Measurements from ENCODE around the gene PDZK1. TPM values are rescaled to one million over a fixed set of nuclear protein-coding genes. Genes with fewer than 3 reads are reported as not detected.

PDZK1 gene
- total and polyA plus RNA-seq, 2 of the 8 experiments (the other 6 are each of a cell fraction or from before 2014, with no cell fraction given): 0.17 TPM; not detected in 1

GRCh38 chr1:145706086-145706664 lies 993 bp downstream of the PDZK1 start:
- Histone ChIP-seq H3K23ac (ENCODE audit: insufficient read length) (no peak overlapping the region), H2BK15ac (ENCODE audit: low read length) (no peak overlapping the region), H3K23me2 (ENCODE audit: low read depth, low read length) (no peaks in the 10 kb centered on the region), H3K79me1 (ENCODE audit: low read depth, low read length) (no peaks in the 10 kb centered on the region), H3K36me3 (ENCODE audit: control insufficient read depth in 2 of 4, insufficient read depth in 4 of 4, low read length in 3 of 4) (no peaks in the 10 kb centered on the region), H2AK5ac (ENCODE audit: low read depth, low read length) (no peak overlapping the region), H3K56ac (replicated peaks; ENCODE audit: insufficient read length, low read depth, low read length) (no peak overlapping the region), H4K8ac (ENCODE audit: extremely low read depth, insufficient read depth, low read length) (no peak overlapping the region), H2BK12ac (ENCODE audit: low read depth, low read length) (no peak overlapping the region), H3K27me3 (replicated peaks in 1 of 4; ENCODE audit: control insufficient read depth in 3 of 4, extremely low read depth in 1 of 4, insufficient read depth in 3 of 4, low read length in 3 of 4) (no peaks in the 10 kb centered on the region), H2BK120ac (replicated peaks; ENCODE audit: low read depth, low read length) (no peak overlapping the region), H3K9me3 (ENCODE audit: insufficient read depth in 2 of 2, low read depth in 1 of 2, low read length in 1 of 2) (no peaks in the 10 kb centered on the region), H3K9ac (replicated peaks in 1 of 4; ENCODE audit: extremely low read depth in 1 of 4, low read depth in 3 of 4, low read length in 3 of 4) (no peak overlapping the region), H3K27ac (ENCODE audit: low read depth, low read length) (no peak overlapping the region), H3K4me2 (ENCODE audit: insufficient read depth in 1 of 2, low read depth in 2 of 2, low read length in 2 of 2) (no peak overlapping the region), H3K4me1 (replicated peaks in 1 of 4; ENCODE audit: control insufficient read depth in 3 of 4, insufficient read depth in 4 of 4, low read length in 3 of 4) (peaks cover 0 to 10% (median 5%) of the 10 kb centered on the region in 4 experiments; a peak in 6 of 7 replicates), H3K4me3 (ENCODE audit: extremely low read depth in 1 of 4, insufficient read depth in 2 of 4, low read depth in 3 of 4, low read length in 4 of 4) (no peak overlapping the region), H3K18ac (ENCODE audit: extremely low read depth, low read length) (no peak overlapping the region), H2BK5ac (ENCODE audit: low read depth, low read length) (no peak overlapping the region), H4K20me1 (replicated peaks in 1 of 2; ENCODE audit: control insufficient read depth in 1 of 2, insufficient read depth in 2 of 2, low read length in 2 of 2) (no peaks in the 10 kb centered on the region), H4K5ac (ENCODE audit: insufficient read length, low read depth, low read length) (no peak overlapping the region), H2BK20ac (ENCODE audit: low read length) (no peak overlapping the region), H3K79me2 (ENCODE audit: control insufficient read depth in 1 of 2, insufficient read depth in 2 of 2, low read length in 2 of 2) (no peaks in the 10 kb centered on the region), H3K14ac (ENCODE audit: insufficient read length) (no peak overlapping the region), H4K91ac (replicated peaks; ENCODE audit: insufficient read length, low read length) (no peak overlapping the region), H3K4ac (replicated peaks; ENCODE audit: insufficient read length, low read depth, low read length) (no peak overlapping the region), H2AFZ (ENCODE audit: low read length) (no peak overlapping the region)
- ChIA-PET POLR2A (ENCODE audit: partially characterized antibody) (interaction anchor here (0.9 to 1.9 kb wide), 2 partner anchors 10 to 17 kb away, joined by 4 read pairs; no protein-coding TSS in a partner anchor), CTCF (ENCODE audit: partially characterized antibody) (no interaction called here)
- DNase-seq (ENCODE audit: low read depth in 1 of 2, low spot score in 2 of 2) (no peak), FAIRE-seq (no peak)
- no peak for TF ChIP-seq CTCF (IDR thresholded peaks at IDR 0.05; ENCODE audit: control extremely low read depth in 1 of 3, insufficient read depth in 1 of 3, low read depth in 1 of 3, low read length in 3 of 3)
- TF ChIP-seq KDM1A (IDR thresholded peaks at IDR 0.05; ENCODE audit: borderline replicate concordance, low read length): no peak
- no peak for TF ChIP-seq MAFK (IDR thresholded peaks at IDR 0.05; ENCODE audit: low read depth, low read length)
- 93% methylated on average over 2 of the region's 2 CpGs; no CpG with 5 or more reads in 1 of the 2 experiments for WGBS, 2 experiments (ENCODE audit: extremely low coverage in 1 of 2, insufficient coverage in 1 of 2, insufficient read length in 1 of 2, insufficient replicate concordance in 2 of 2, low coverage in 1 of 2, low lambda C conversion rate in 2 of 2, missing lambda C conversion rate in 1 of 2)
